ENCODE measurements around the gene INPP4B. TPM values are rescaled to one million over a fixed set of nuclear protein-coding genes. Genes with fewer than 3 reads are reported as not detected.

The INPP4B gene
- total RNA-seq, 1 donor from 2014 or later: 3.4 TPM

- H3K27me3 Mint-ChIP-seq: no peaks in the 10 kb centered on the region
These were observed 624.0 kb downstream of the INPP4B start for GRCh38 chr4:142222127-142222526.

GRCh38 chr4:142218726-142219125 is 627.4 kb downstream of the INPP4B start:
- Mint-ChIP-seq H3K4me1 (ENCODE audit: low read depth) (no peaks in the 10 kb centered on the region), H3K27me3 (no peaks in the 10 kb centered on the region), H3K9me3 (ENCODE audit: low read depth) (no peaks in the 10 kb centered on the region), H3K27ac (no peak overlapping the region), H3K36me3 (ENCODE audit: insufficient read depth) (no peaks in the 10 kb centered on the region), H3K4me3 (ENCODE audit: low read depth) (no peak overlapping the region)
- DNase-seq (ENCODE audit: low spot score, unreplicated experiment): no peak
- no peak for TF ChIP-seq CTCF (IDR thresholded peaks at IDR 0.05; ENCODE audit: unreplicated experiment)

More at GRCh38 chr4:142222127-142222526, 624.0 kb downstream of the INPP4B start:
- Mint-ChIP-seq H3K27ac (no peak overlapping the region), H3K9me3 (ENCODE audit: low read depth) (no peaks in the 10 kb centered on the region), H3K36me3 (ENCODE audit: insufficient read depth) (no peaks in the 10 kb centered on the region), H3K4me1 (ENCODE audit: low read depth) (no peaks in the 10 kb centered on the region), H3K4me3 (ENCODE audit: low read depth) (no peak overlapping the region)
- DNase-seq (ENCODE audit: low spot score, unreplicated experiment): no peak
- TF ChIP-seq CTCF (IDR thresholded peaks at IDR 0.05; ENCODE audit: unreplicated experiment): no peak

GRCh38 chr4:142211444-142211843 is 634.7 kb downstream of the INPP4B start:
- H3K36me3 Mint-ChIP-seq (ENCODE audit: insufficient read depth): no peaks in the 10 kb centered on the region
- H3K4me1 Mint-ChIP-seq (ENCODE audit: low read depth): no peaks in the 10 kb centered on the region
- no peaks in the 10 kb centered on the region for H3K27me3 Mint-ChIP-seq
- no peak overlapping the region for H3K4me3 Mint-ChIP-seq (ENCODE audit: low read depth)
- no peak for TF ChIP-seq CTCF (IDR thresholded peaks at IDR 0.05; ENCODE audit: unreplicated experiment)
- H3K9me3 Mint-ChIP-seq (ENCODE audit: low read depth): no peaks in the 10 kb centered on the region
- DNase-seq (ENCODE audit: low spot score, unreplicated experiment): no peak
- no peak overlapping the region for H3K27ac Mint-ChIP-seq

- Mint-ChIP-seq H3K4me3 (ENCODE audit: low read depth) (no peak overlapping the region), H3K4me1 (ENCODE audit: low read depth) (peaks cover 5% of the 10 kb centered on the region), H3K27ac (no peak overlapping the region), H3K9me3 (ENCODE audit: low read depth) (no peaks in the 10 kb centered on the region), H3K36me3 (ENCODE audit: insufficient read depth) (no peaks in the 10 kb centered on the region), H3K27me3 (no peaks in the 10 kb centered on the region)
- no peak for DNase-seq (ENCODE audit: low spot score, unreplicated experiment)
- no peak for TF ChIP-seq CTCF (IDR thresholded peaks at IDR 0.05; ENCODE audit: unreplicated experiment)
These were observed 642.6 kb downstream of the INPP4B start for GRCh38 chr4:142203505-142203904.

- no peak for TF ChIP-seq CTCF (IDR thresholded peaks at IDR 0.05; ENCODE audit: unreplicated experiment)
- Mint-ChIP-seq H3K36me3 (ENCODE audit: insufficient read depth) (no peaks in the 10 kb centered on the region), H3K4me3 (ENCODE audit: low read depth) (no peak overlapping the region), H3K27me3 (no peaks in the 10 kb centered on the region), H3K27ac (no peak overlapping the region), H3K9me3 (ENCODE audit: low read depth) (no peaks in the 10 kb centered on the region), H3K4me1 (ENCODE audit: low read depth) (peaks cover 5% of the 10 kb centered on the region)
- DNase-seq (ENCODE audit: low spot score, unreplicated experiment): no peak
These were observed 643.4 kb downstream of the INPP4B start for GRCh38 chr4:142202404-142203332.

Data from progenitor cell of endocrine pancreas (in vitro differentiated cells).